ENCODE data around the gene R3HDM1.
A peak's percentile ranks its signal among the peaks of the same experiment; 100 is the strongest.
"Not testable (repeated sequence)": the region's sequence is repeated elsewhere in the genome, so short reads cannot be mapped to it uniquely, and the experiment has no call there.

R3HDM1 gene

GRCh38 chr2:135703300-135703699 lies 172.0 kb downstream of the R3HDM1 start:
- peaks cover 1% of the 10 kb centered on the region for H3K36me3 Mint-ChIP-seq
- no peaks in the 10 kb centered on the region for H3K27me3 Mint-ChIP-seq
- H3K4me3 Mint-ChIP-seq: no peak overlapping the region
- H3K27ac Mint-ChIP-seq: no peak overlapping the region
- no peaks in the 10 kb centered on the region for H3K4me1 Mint-ChIP-seq
- H3K9me3 Mint-ChIP-seq: no peaks in the 10 kb centered on the region

DNA sequence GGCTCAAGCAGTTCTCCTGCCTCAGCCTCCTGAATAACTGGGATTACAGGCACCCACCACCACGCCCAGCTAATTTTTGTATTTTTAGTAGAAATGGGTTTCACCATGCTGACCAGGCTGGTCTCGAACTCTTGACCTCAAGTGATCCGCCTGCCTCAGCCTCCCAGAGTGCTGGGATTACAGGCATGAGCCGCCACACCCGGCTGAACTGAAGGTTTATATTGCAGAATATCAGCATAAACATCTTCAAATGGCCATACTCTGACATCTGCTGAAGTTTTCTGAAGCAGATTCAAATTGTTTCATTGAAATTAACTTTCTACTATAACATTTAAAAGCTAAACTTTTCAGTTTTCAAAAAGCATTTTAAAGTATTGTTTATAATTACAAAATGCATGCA lies 172.8 kb downstream of the R3HDM1 start:
- not testable (repeated sequence) for H3K36me3 Mint-ChIP-seq, H3K9me3 Mint-ChIP-seq, H3K27ac Mint-ChIP-seq, H3K4me3 Mint-ChIP-seq, H3K27me3 Mint-ChIP-seq, H3K4me1 Mint-ChIP-seq

- H3K4me3 Mint-ChIP-seq: no peak overlapping the region
- no peaks in the 10 kb centered on the region for H3K9me3 Mint-ChIP-seq
- no peaks in the 10 kb centered on the region for H3K4me1 Mint-ChIP-seq
- peaks cover 2% of the 10 kb centered on the region for H3K36me3 Mint-ChIP-seq
- H3K27me3 Mint-ChIP-seq: no peaks in the 10 kb centered on the region
- peak overlapping the region; percentile 51 for H3K27ac Mint-ChIP-seq
These were observed 176.9 kb downstream of the R3HDM1 start for GRCh38 chr2:135708159-135708558.

GRCh38 chr2:135709992-135710391 lies 178.7 kb downstream of the R3HDM1 start:
- Mint-ChIP-seq H3K27ac (no peak overlapping the region), H3K36me3 (peaks cover 2% of the 10 kb centered on the region), H3K4me1 (no peaks in the 10 kb centered on the region), H3K4me3 (no peak overlapping the region), H3K9me3 (no peaks in the 10 kb centered on the region), H3K27me3 (no peaks in the 10 kb centered on the region)

DNA sequence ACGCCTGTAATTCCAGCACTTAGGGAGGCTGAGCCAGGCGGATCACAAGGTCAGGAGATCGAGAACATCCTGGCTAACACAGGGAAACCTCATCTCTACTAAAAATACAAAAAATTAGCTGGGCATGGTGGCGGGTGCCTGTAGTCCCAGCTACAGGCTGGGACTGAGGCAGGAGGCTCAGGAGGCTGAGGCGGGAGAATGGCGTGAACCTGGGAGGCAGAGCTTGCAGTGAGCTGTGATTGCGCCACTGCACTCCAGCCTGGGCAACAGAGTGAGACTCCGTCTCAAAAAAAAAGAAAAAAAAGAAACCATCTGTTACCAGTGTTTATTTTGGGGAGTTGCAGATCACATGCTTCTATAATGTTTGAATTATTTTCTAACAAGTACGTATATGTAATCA lies 183.8 kb downstream of the R3HDM1 start:
- not testable (repeated sequence) for H3K36me3 Mint-ChIP-seq, H3K27ac Mint-ChIP-seq, H3K9me3 Mint-ChIP-seq, H3K4me1 Mint-ChIP-seq, H3K27me3 Mint-ChIP-seq, H3K4me3 Mint-ChIP-seq

GRCh38 chr2:135728064-135728743 lies 196.9 kb downstream of the R3HDM1 start:
- Mint-ChIP-seq H3K36me3 (peaks cover 2% of the 10 kb centered on the region), H3K27ac (no peak overlapping the region), H3K27me3 (no peaks in the 10 kb centered on the region), H3K4me3 (no peak overlapping the region), H3K9me3 (no peaks in the 10 kb centered on the region), H3K4me1 (peaks cover under 1% of the 10 kb centered on the region)

GRCh38 chr2:135732561-135732960 lies 201.3 kb downstream of the R3HDM1 start:
- Mint-ChIP-seq H3K9me3 (no peaks in the 10 kb centered on the region), H3K27me3 (no peaks in the 10 kb centered on the region), H3K4me1 (peaks cover 5% of the 10 kb centered on the region), H3K36me3 (no peaks in the 10 kb centered on the region), H3K4me3 (no peak overlapping the region), H3K27ac (no peak overlapping the region)

DNA sequence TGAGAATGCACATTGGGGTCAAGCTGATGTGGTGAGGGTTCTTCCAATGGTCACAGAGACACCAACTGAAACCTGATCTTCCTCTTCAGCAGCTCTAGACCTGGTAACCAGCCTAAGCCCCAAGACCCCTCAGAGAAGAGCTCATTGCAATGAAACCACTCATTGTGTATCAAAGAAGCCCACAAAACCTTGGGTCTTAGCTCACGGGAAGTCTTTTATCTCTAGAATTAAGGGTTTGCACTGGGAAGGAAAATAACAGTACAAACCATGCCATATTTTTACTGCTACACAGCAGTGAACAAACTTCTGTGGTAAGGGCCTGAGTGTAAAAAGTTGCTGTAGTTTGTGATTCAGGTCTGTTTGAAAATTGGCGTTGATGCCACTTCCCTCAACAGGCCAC lies 201.8 kb downstream of the R3HDM1 start:
- no peak overlapping the region for H3K4me3 Mint-ChIP-seq
- H3K4me1 Mint-ChIP-seq: peaks cover 5% of the 10 kb centered on the region
- no peaks in the 10 kb centered on the region for H3K36me3 Mint-ChIP-seq
- H3K27me3 Mint-ChIP-seq: no peaks in the 10 kb centered on the region
- H3K27ac Mint-ChIP-seq: no peak overlapping the region
- H3K9me3 Mint-ChIP-seq: no peaks in the 10 kb centered on the region

- Mint-ChIP-seq H3K4me1 (peaks cover 9% of the 10 kb centered on the region), H3K4me3 (no peak overlapping the region), H3K36me3 (no peaks in the 10 kb centered on the region), H3K27ac (no peak overlapping the region), H3K27me3 (no peaks in the 10 kb centered on the region), H3K9me3 (peaks cover 5% of the 10 kb centered on the region)
These were observed 205.3 kb downstream of the R3HDM1 start for GRCh38 chr2:135736546-135736945.

- peaks cover 27% of the 10 kb centered on the region for H3K4me1 Mint-ChIP-seq
- peaks cover 5% of the 10 kb centered on the region for H3K9me3 Mint-ChIP-seq
- H3K27me3 Mint-ChIP-seq: no peaks in the 10 kb centered on the region
- H3K4me3 Mint-ChIP-seq: no peak overlapping the region
- no peak overlapping the region for H3K27ac Mint-ChIP-seq
- peaks cover 4% of the 10 kb centered on the region for H3K36me3 Mint-ChIP-seq
These were observed 208.9 kb downstream of the R3HDM1 start for GRCh38 chr2:135740206-135740605.

DNA sequence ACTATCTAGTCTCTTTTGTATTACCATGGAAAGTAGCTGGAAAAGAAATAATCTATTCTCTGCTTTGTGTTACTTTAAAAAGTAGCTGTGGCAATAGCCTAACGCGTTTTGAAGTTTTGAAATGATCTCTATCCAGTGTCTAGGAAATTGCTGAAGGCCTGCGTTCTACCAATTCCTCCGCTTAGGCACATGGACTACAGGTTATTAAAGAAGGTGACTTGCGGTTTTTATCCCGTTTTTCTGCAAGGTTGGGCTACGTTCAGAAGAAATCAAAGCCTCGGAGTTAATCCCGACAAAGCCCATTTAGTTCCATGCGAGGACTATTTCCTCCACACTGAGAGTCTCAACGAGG lies 209.7 kb downstream of the R3HDM1 start:
- no peaks in the 10 kb centered on the region for H3K27me3 Mint-ChIP-seq
- no peak overlapping the region for H3K4me3 Mint-ChIP-seq
- H3K36me3 Mint-ChIP-seq: peaks cover 5% of the 10 kb centered on the region
- peaks cover 5% of the 10 kb centered on the region for H3K9me3 Mint-ChIP-seq
- peaks cover 32% of the 10 kb centered on the region for H3K4me1 Mint-ChIP-seq
- H3K27ac Mint-ChIP-seq: peak overlapping the region; percentile 71

- Mint-ChIP-seq H3K27me3 (no peaks in the 10 kb centered on the region), H3K4me1 (peaks cover 39% of the 10 kb centered on the region), H3K36me3 (peaks cover 12% of the 10 kb centered on the region), H3K27ac (peak within 1 kb of the TSS; percentile 100), H3K4me3 (peak within 1 kb of the TSS; percentile 98), H3K9me3 (peaks cover 5% of the 10 kb centered on the region)
These were observed 210.4 kb downstream of the R3HDM1 start, which contains the start of gene UBXN4 for GRCh38 chr2:135741395-135742324. TSS of gene UBXN4 (plus strand) at chr2:135741855. CDS start at chr2:135741930, 75 bp downstream.

DNA sequence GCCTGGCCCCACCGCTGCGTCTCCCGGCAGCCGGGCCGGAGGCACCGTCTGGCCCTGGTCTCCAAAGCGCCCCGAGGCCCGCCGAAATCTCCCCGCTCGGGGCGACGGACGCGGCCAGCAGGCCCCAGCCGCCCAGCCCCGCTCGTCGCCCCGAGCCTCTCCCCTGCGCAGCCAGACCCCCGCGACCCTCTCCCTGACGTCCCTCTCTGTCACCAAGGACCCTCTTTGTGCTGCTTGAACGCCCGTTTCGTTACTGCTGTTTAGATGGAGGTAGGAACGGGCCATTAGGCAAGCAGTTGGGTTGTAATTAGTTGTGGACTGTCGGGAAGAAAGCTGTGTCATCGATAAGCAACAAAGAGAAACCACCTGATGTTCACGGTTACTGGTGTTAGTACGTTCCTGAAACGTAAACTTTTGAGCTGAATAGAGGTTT lies 211.1 kb downstream of the R3HDM1 start:
- H3K4me3 Mint-ChIP-seq: peak overlapping the region; percentile 98
- peaks cover 14% of the 10 kb centered on the region for H3K36me3 Mint-ChIP-seq
- H3K9me3 Mint-ChIP-seq: peaks cover 5% of the 10 kb centered on the region
- H3K4me1 Mint-ChIP-seq: peaks cover 46% of the 10 kb centered on the region
- H3K27ac Mint-ChIP-seq: peak overlapping the region; percentile 100
- no peaks in the 10 kb centered on the region for H3K27me3 Mint-ChIP-seq

DNA sequence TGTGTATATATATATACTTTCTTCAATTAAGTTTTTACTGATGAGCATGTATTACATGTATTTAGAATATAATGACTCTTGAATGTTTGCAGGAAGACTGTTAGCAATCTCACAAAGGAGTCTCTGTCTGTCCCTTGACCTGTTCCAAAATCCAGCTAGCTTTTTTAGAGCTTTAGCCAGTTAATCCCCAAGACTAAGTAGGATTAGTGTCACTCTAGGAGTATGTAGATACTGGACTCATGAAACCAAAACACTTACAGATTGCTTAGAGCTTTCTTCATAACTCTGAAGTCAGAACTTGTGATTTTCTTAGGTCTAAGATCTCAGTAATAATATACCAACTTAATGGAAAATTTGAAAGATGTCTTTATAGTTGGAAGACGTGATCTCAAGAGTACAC lies 212.6 kb downstream of the R3HDM1 start:
- H3K9me3 Mint-ChIP-seq: peaks cover 5% of the 10 kb centered on the region
- no peaks in the 10 kb centered on the region for H3K27me3 Mint-ChIP-seq
- H3K4me1 Mint-ChIP-seq: peaks cover 53% of the 10 kb centered on the region
- peaks cover 14% of the 10 kb centered on the region for H3K36me3 Mint-ChIP-seq
- H3K4me3 Mint-ChIP-seq: peak overlapping the region; percentile 75
- H3K27ac Mint-ChIP-seq: no peak overlapping the region

DNA sequence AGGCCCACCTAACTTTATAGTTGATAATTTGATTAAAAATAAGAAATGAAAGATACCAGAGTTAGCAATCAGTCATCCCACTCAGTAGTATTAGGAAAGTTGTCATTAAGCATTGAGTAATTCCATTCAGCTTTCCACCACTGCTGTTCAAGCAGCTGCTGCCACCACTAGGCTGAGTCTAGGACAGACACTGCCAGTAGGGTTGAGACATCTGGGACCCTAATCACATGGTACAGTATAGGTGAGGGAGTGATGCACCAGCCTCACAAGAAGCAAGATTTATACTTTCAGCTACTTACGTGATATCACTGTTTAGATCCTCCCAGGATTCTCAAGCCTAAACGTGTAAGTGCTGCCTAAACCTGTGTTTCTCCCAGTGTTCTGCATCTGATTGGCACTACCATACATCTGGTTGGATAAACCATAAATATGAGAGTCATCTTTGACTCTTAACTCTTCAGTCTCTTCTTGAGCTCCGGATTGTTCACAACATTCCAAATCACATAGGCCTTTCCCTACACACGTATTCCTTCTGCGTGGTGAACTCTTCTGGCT lies 213.6 kb downstream of the R3HDM1 start:
- Mint-ChIP-seq H3K27ac (peak overlapping the region; percentile 53), H3K4me1 (peaks cover 62% of the 10 kb centered on the region), H3K9me3 (peaks cover 5% of the 10 kb centered on the region), H3K36me3 (peaks cover 16% of the 10 kb centered on the region), H3K27me3 (no peaks in the 10 kb centered on the region), H3K4me3 (peak overlapping the region; percentile 75)

DNA sequence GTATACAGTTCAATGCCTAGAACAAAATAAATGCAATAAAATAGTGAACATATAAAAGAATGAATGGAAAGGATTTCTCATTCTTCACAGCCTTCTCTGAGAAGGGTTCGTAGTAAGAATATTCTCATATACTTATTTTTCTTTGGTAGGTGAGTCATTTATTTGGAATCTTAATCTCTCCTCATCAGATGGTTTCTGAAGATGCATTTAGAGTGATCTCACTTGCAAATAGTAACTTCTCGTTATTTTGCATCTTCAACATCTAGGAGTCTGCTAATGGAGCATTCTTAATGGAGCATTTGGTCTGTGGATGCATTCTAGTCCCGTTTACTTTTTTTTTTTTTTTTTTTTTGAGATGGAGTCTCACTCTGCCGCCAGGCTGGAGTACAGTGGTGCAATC lies 214.3 kb downstream of the R3HDM1 start:
- H3K27ac Mint-ChIP-seq: no peak overlapping the region
- H3K9me3 Mint-ChIP-seq: peaks cover 5% of the 10 kb centered on the region
- H3K4me1 Mint-ChIP-seq: peaks cover 64% of the 10 kb centered on the region
- H3K4me3 Mint-ChIP-seq: no peak overlapping the region
- H3K36me3 Mint-ChIP-seq: peaks cover 16% of the 10 kb centered on the region
- H3K27me3 Mint-ChIP-seq: no peaks in the 10 kb centered on the region
